GM12878 (cell line): Measurements from ENCODE around the gene MSH3. TPM values are rescaled to one million over a fixed set of nuclear protein-coding genes. Genes with fewer than 3 reads are reported as not detected.

Experiments
- ATAC-seq: fragments of 200-7000 bp; cut with Tn5 transposase; 3 replicates; pipeline ENCODE4 v1.9.1; 2020; ENCODE audit warnings: mild to moderate bottlenecking, moderate library complexity
- BruUV-seq: library from RNA; stranded (reverse); fragments of 400-500 nt; replicated peaks from 2 replicates; lab custom pipeline; 2021; lab: Mats Ljungman, UMichigan
- CTCF ChIA-PET: fragments of 300-600 bp; sonication (Branson Sonifier 250); formaldehyde crosslinking; extraction: SDS; loops from one replicate; lab custom pipeline; 2021; ENCODE audit warnings: inconsistent platforms; lab: Yijun Ruan, JAX
- POLR2A ChIA-PET: fragments of 350-600 bp; formaldehyde crosslinking; extraction: SDS; loops from one replicate; lab custom pipeline; 2021; ENCODE audit warnings: inconsistent platforms; lab: Charles Lee
- RAD21 ChIA-PET: fragments of 300-600 bp; sonication (Branson Sonifier 250); formaldehyde crosslinking; loops from one replicate; lab custom pipeline; 2023; ENCODE audit warnings: antibody characterized with exemption; ENCODE audit not compliant: unreplicated experiment; lab: Charles Lee
- SMC1A ChIA-PET: fragments of 300-600 bp; sonication (Branson Sonifier 250); formaldehyde crosslinking; loops from one replicate; lab custom pipeline; 2023; ENCODE audit not compliant: unreplicated experiment, uncharacterized antibody; lab: Charles Lee
- DNase-seq: peaks from one replicate; pipeline ENCODE4 v3.0.0-alpha.2; 2011; ENCODE audit warnings: low read depth, low spot score
- FAIRE-seq: peaks from 3 replicates; lab custom pipeline; 2011; peaks lifted over from hg19 to GRCh38; lab: Jason Lieb, UNC
- H2AFZ ChIP-seq: 2 replicates; pipeline ENCODE4 v1.6.0; 2011; ENCODE audit warnings: low read depth, low read length, control low read depth; ENCODE audit not compliant: control insufficient read depth
- H3K27ac ChIP-seq: 2 replicates; pipeline ENCODE4 v1.5.1; 2011; ENCODE audit warnings: control low read depth; ENCODE audit not compliant: control insufficient read depth, insufficient read depth
- H3K27me3 ChIP-seq, 2 experiments: replicated peaks in 1 of 2; 2 replicates each; pipeline versions ENCODE4 v1.6.0 to v1.6.1; 2011; ENCODE audit warnings: low read length in 1 of 2; ENCODE audit not compliant: control insufficient read depth in 2 of 2, insufficient read depth in 2 of 2
- H3K36me3 ChIP-seq, 2 experiments: 2 replicates each; pipeline ENCODE4 v1.5.1; 2011; ENCODE audit warnings: low read length in 1 of 2; ENCODE audit not compliant: control insufficient read depth in 2 of 2, insufficient read depth in 2 of 2
- H3K4me1 ChIP-seq: 2 replicates; pipeline ENCODE4 v1.6.1; 2011; ENCODE audit warnings: mild to moderate bottlenecking, low read length, moderate library complexity, mixed read lengths; ENCODE audit not compliant: control insufficient read depth, insufficient read depth
- H3K4me2 ChIP-seq: 2 replicates; pipeline ENCODE4 v1.6.0; 2011; ENCODE audit warnings: control low read depth; ENCODE audit not compliant: control insufficient read depth, insufficient read depth
- H3K4me3 ChIP-seq: fragments of 200-600 bp; sonication (generic); 2 replicates; pipeline ENCODE4 v1.5.1; 2016
- H3K79me2 ChIP-seq: 2 replicates; pipeline ENCODE4 v1.6.0; 2011; ENCODE audit warnings: low read length; ENCODE audit not compliant: control insufficient read depth, insufficient read depth
- H3K9ac ChIP-seq: 2 replicates; pipeline ENCODE4 v1.8.0; 2011; ENCODE audit warnings: low read length, control low read depth, mixed read lengths; ENCODE audit not compliant: control insufficient read depth, insufficient read depth
- H3K9me3 ChIP-seq: replicated peaks from 3 replicates; pipeline ENCODE4 v1.5.1; 2011; ENCODE audit warnings: mild to moderate bottlenecking, low read length; ENCODE audit not compliant: control insufficient read depth, insufficient read depth
- H4K20me1 ChIP-seq: 2 replicates; pipeline ENCODE4 v1.6.0; 2011; ENCODE audit not compliant: control insufficient read depth, insufficient read depth
- CBX5 ChIP-seq: sonication (generic); IDR thresholded peaks from 2 replicates; pipeline ENCODE4 v1.6.1; 2016; ENCODE audit warnings: low read depth, moderate library complexity, mild to moderate bottlenecking, inconsistent platforms
- RAD21 ChIP-seq: IDR thresholded peaks from 2 replicates; pipeline ENCODE4 v1.6.1; 2011; ENCODE audit warnings: mild to moderate bottlenecking, low read depth, low read length, moderate library complexity; ENCODE audit not compliant: insufficient read depth
- RB1 ChIP-seq: fragments of 450-650 bp; formaldehyde crosslinking; IDR thresholded peaks from 2 replicates; pipeline ENCODE4 v1.6.1; 2017; ENCODE audit warnings: mild to moderate bottlenecking, borderline replicate concordance
- SIX5 ChIP-seq: IDR thresholded peaks from 2 replicates; pipeline ENCODE4 v1.6.1; 2011; ENCODE audit warnings: mild to moderate bottlenecking, low read depth, low read length, moderate library complexity; ENCODE audit not compliant: severe bottlenecking
- SMC3 ChIP-seq: IDR thresholded peaks from 2 replicates; pipeline ENCODE4 v1.6.1; 2011; ENCODE audit warnings: low read length, improper control_type of control experiment, borderline replicate concordance
- ZNF24 ChIP-seq: fragments of 450-650 bp; IDR thresholded peaks from 2 replicates; pipeline ENCODE4 v1.6.1; 2017; ENCODE audit warnings: antibody characterized with exemption, mild to moderate bottlenecking
- WGBS: methylation state at CpG from one replicate; pipeline ENCODE4 v1.1.6; 2016; ENCODE audit warnings: low lambda C conversion rate; ENCODE audit not compliant: insufficient replicate concordance, insufficient coverage; ENCODE audit errors: missing lambda C conversion rate; 5-methylcytosine and 5-hydroxymethylcytosine counted together
- in situ Hi-C: fragments of 300-500 bp; cut with MboI; formaldehyde crosslinking; loops from 9 replicates; pipeline ENCODE4 v1.14.3; 2018; ENCODE audit warnings: mixed read lengths
- intact Hi-C: fragments of 100-400 bp; cut with micrococcal nuclease; formaldehyde crosslinking; loops from one replicate; pipeline ENCODE4 v1.14.2; 2022; ENCODE audit not compliant: unreplicated experiment
- polyA plus RNA-seq, 11 experiments: library from polyadenylated mRNA; depleted of rRNA in 4 of 11; unstranded in 6 of 11; stranded (reverse) in 5 of 11; fragments of >200 nt; fragmentation: Nextera tagmentation in 4 of 11; fragmentation: Illumina TruSeq in 1 of 11; extraction: Ambion mirVana in 4 of 11; extraction: Trizol in 1 of 11; gene quantifications; 1 replicate in 1 of 11; 2 replicates in 10 of 11; pipeline versions ENCODE4 v1.2.1 to v1.2.3, GENCODE V29; 2011 to 2016; ENCODE audit warnings: inconsistent platforms in 2 of 11, missing spikeins in 2 of 11, low read depth in 1 of 11
- total RNA-seq, 4 experiments: library from RNA; depleted of rRNA in 3 of 4; stranded (reverse); fragments of >200 nt in 3 of 4; fragmentation: Illumina TruSeq in 1 of 4; extraction: Trizol in 1 of 4; gene quantifications; 2 replicates each; pipeline versions ENCODE4 v1.2.1 to v1.2.3, GENCODE V29; 2013 to 2021

Gene MSH3
- total and polyA plus RNA-seq, 10 of the 15 experiments (the other 5 are each of a cell fraction or from before 2014, with no cell fraction given): 4.7 to 17.5 (median 12.2) TPM

GRCh38 chr5:80676706-80677105 is 22.3 kb downstream of the MSH3 start:
- H3K4me2 ChIP-seq: no peak overlapping the region
- H3K9ac ChIP-seq: no peak overlapping the region
- H3K4me1 ChIP-seq: no peaks in the 10 kb centered on the region
- in situ Hi-C loops: loop anchor here (10.0 kb wide), 1 partner anchor 332 kb away; no protein-coding TSS in a partner anchor
- intact Hi-C loops: loop anchor here (10.0 kb wide), 1 partner anchor 332 kb away; no protein-coding TSS in a partner anchor
- DNase-seq (no peak), FAIRE-seq (no peak), ATAC-seq (no peak)
- H3K27ac ChIP-seq: no peak overlapping the region
- H3K4me3 ChIP-seq: no peak overlapping the region
- no peaks in the 10 kb centered on the region for H3K9me3 ChIP-seq
- no TSS peak for BruUV-seq
- H3K79me2 ChIP-seq: no peaks in the 10 kb centered on the region
- POLR2A ChIA-PET: no interaction called here
- TF ChIP-seq ZNF24 (no peak), CBX5 (no peak)
- CTCF ChIA-PET: interaction anchor here (0.7 to 1.7 kb wide), 5 partner anchors 11 to 593 kb away, joined by 3 to 5 read pairs (median 3); no protein-coding TSS in a partner anchor
- no peaks in the 10 kb centered on the region for H3K27me3 ChIP-seq
- RAD21 ChIA-PET: no interaction called here
- no peaks in the 10 kb centered on the region for H4K20me1 ChIP-seq
- SMC1A ChIA-PET: interaction anchor here (0.7 kb wide), 1 partner anchor 23 kb away, joined by 3 read pairs; no protein-coding TSS in a partner anchor
- peaks cover 1 to 4% of the 10 kb centered on the region in 2 experiments for H3K36me3 ChIP-seq
- H2AFZ ChIP-seq: no peak overlapping the region
- 98% methylated on average over 6 of the region's 6 CpGs for WGBS

- peaks cover 0 to 4% of the 10 kb centered on the region in 2 experiments; a peak in 1 of 4 replicates for H3K36me3 ChIP-seq
- TF ChIP-seq SMC3 (peak; percentile 23; the same call in 1 of the 2 replicates), RB1 (no peak), SIX5 (no peak), RAD21 (peak; percentile 40)
- TF ChIP-seq, all 136 proteins: peak for 2
- ChIA-PET POLR2A (no interaction called here), CTCF (interaction anchor here (0.7 to 4.9 kb wide), 16 partner anchors 10 to 614 kb away, joined by 3 to 32 read pairs (median 3); partner anchors contain the start of gene ZCCHC9), RAD21 (interaction anchor here (0.9 to 2.0 kb wide), 5 partner anchors 421 to 506 kb away, joined by 3 to 11 read pairs (median 6); no protein-coding TSS in a partner anchor), SMC1A (interaction anchor here (0.6 to 2.2 kb wide), 5 partner anchors 421 to 523 kb away, joined by 3 to 17 read pairs (median 5); no protein-coding TSS in a partner anchor)
- no TSS peak for BruUV-seq
- no peak overlapping the region for H2AFZ ChIP-seq
- no peaks in the 10 kb centered on the region for H3K27me3 ChIP-seq
- ATAC-seq (no peak), FAIRE-seq (no peak), DNase-seq (no peak)
- H4K20me1 ChIP-seq: no peaks in the 10 kb centered on the region
- no peak overlapping the region for H3K9ac ChIP-seq
- H3K4me2 ChIP-seq: no peak overlapping the region
- intact Hi-C loops: loop anchor here (2.0 to 5.0 kb wide), 3 partner anchors 421 to 616 kb away; partner anchors contain the start of gene ZCCHC9
- H3K79me2 ChIP-seq: no peaks in the 10 kb centered on the region
- H3K9me3 ChIP-seq: no peaks in the 10 kb centered on the region
- no peak overlapping the region for H3K27ac ChIP-seq
- H3K4me1 ChIP-seq: no peaks in the 10 kb centered on the region
- in situ Hi-C loops: no loop called here
- no peak overlapping the region for H3K4me3 ChIP-seq
Measured at GRCh38 chr5:80686757-80687156, 32.3 kb downstream of the MSH3 start.
